ENCODE measurements around the gene RDX.

- TF ChIP-seq CTCF (IDR thresholded peaks at IDR 0.05 in 2 of 3, conservative IDR thresholded peaks at IDR 0.05 in 1 of 3; ENCODE audit: borderline replicate concordance in 1 of 3, insufficient read depth in 1 of 3, low read depth in 2 of 3, low read length in 2 of 3) (no peak), POLR2A (IDR thresholded peaks at IDR 0.05; ENCODE audit: borderline replicate concordance, extremely low read depth, insufficient read depth, insufficient read length) (no peak), MAX (IDR thresholded peaks at IDR 0.05) (no peak), RAD21 (IDR thresholded peaks at IDR 0.05; ENCODE audit: low read depth) (no peak), POLR2AphosphoS5 (IDR thresholded peaks at IDR 0.05; ENCODE audit: low read depth, low read length) (no peak), EGR1 (IDR thresholded peaks at IDR 0.05; ENCODE audit: low read depth) (no peak), EZH2 (IDR thresholded peaks at IDR 0.05) (no peak), SIN3A (IDR thresholded peaks at IDR 0.05; ENCODE audit: low read depth) (no peak), JUND (IDR thresholded peaks at IDR 0.05) (no peak), SP1 (IDR thresholded peaks at IDR 0.05; ENCODE audit: low read depth) (no peak), ZNF274 (IDR thresholded peaks at IDR 0.05; ENCODE audit: low read depth, low read length) (no peak), YY1 (IDR thresholded peaks at IDR 0.05; ENCODE audit: extremely low read depth, insufficient replicate concordance, low read depth, low read length) (no peak)
- TF ChIP-seq, protein P1, sequence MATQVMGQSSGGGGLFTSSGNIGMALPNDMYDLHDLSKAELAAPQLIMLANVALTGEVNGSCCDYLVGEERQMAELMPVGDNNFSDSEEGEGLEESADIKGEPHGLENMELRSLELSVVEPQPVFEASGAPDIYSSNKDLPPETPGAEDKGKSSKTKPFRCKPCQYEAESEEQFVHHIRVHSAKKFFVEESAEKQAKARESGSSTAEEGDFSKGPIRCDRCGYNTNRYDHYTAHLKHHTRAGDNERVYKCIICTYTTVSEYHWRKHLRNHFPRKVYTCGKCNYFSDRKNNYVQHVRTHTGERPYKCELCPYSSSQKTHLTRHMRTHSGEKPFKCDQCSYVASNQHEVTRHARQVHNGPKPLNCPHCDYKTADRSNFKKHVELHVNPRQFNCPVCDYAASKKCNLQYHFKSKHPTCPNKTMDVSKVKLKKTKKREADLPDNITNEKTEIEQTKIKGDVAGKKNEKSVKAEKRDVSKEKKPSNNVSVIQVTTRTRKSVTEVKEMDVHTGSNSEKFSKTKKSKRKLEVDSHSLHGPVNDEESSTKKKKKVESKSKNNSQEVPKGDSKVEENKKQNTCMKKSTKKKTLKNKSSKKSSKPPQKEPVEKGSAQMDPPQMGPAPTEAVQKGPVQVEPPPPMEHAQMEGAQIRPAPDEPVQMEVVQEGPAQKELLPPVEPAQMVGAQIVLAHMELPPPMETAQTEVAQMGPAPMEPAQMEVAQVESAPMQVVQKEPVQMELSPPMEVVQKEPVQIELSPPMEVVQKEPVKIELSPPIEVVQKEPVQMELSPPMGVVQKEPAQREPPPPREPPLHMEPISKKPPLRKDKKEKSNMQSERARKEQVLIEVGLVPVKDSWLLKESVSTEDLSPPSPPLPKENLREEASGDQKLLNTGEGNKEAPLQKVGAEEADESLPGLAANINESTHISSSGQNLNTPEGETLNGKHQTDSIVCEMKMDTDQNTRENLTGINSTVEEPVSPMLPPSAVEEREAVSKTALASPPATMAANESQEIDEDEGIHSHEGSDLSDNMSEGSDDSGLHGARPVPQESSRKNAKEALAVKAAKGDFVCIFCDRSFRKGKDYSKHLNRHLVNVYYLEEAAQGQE (IDR thresholded peaks at IDR 0.05; ENCODE audit: low read depth) = no peak
Observed at GRCh38 chr11:110318638-110319404, 22.4 kb upstream of the RDX start.
